ENCODE measurements around the gene TBX21.

Gene TBX21, protein sequence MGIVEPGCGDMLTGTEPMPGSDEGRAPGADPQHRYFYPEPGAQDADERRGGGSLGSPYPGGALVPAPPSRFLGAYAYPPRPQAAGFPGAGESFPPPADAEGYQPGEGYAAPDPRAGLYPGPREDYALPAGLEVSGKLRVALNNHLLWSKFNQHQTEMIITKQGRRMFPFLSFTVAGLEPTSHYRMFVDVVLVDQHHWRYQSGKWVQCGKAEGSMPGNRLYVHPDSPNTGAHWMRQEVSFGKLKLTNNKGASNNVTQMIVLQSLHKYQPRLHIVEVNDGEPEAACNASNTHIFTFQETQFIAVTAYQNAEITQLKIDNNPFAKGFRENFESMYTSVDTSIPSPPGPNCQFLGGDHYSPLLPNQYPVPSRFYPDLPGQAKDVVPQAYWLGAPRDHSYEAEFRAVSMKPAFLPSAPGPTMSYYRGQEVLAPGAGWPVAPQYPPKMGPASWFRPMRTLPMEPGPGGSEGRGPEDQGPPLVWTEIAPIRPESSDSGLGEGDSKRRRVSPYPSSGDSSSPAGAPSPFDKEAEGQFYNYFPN

DNA sequence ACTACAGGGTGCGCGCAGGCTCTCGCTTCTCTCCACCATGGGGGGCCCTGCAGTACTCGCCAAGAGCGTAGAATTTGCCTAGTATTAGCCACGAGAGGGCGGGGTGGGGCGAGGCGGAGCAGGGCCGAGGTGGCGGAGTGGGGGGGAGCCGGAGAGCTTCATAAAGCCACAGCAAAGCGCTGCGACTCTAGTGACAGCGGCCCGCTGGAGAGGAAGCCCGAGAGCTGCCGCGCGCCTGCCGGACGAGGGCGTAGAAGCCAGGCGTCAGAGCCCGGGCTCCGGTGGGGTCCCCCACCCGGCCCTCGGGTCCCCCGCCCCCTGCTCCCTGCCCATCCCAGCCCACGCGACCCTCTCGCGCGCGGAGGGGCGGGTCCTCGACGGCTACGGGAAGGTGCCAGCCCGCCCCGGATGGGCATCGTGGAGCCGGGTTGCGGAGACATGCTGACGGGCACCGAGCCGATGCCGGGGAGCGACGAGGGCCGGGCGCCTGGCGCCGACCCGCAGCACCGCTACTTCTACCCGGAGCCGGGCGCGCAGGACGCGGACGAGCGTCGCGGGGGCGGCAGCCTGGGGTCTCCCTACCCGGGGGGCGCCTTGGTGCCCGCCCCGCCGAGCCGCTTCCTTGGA lies at the start of gene TBX21:
TBX21 (plus strand) TSS at position 190 of the 627 bp plus-strand sequence; CDS start at position 409, 219 bp downstream.
- no peak for DNase-seq

DNA sequence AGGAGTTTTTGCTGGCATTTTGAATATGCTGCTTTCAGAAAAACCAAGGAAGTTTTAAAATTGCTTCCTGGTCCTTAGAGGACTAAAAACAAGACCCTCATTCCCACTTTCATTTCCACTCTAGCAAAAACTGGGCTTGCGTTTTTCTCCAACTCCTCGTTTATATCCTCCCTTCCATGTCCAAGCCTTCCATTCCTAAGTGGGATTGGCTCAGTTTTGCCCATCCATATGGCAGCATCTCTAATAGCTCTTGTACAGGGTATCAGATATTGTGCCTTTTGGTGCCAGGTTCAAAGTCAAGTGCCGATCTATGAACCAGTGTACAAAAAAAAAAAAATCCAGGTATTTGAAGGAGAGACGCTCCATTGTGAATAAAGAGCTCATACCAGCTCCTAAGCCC lies 49.0 kb upstream of the TBX21 start:
- DNase-seq: no peak

DNA sequence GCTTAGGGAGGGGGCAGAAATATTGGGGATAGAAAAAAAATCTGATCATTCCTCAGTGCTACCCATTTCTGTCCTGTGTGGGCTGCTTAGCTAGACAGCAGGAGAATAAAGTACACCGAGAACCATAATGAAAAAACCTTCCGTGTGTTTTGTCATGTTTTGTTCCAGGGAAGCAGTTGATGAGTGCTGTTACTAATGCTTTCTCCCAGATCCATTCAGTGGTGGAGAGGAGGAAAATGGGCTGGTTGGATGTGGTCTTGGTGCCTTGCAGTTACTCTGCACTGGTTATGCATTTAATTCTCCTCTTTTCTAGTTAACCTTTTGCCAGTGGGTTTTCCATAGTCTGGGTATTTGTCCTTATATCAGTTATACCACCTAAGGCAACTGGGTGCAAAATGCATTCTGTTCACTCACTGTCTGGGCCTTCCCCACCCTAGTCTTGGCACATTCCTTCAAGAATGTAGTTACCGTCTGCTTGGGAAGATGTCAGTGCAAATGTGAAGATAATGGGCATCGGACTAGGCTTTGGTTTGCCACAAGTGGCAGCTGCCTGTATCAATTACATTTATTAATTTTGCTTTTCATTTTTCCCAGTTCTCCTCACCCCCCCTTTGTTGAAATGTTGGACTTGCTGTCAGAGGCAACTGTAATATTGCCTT lies 48.4 kb upstream of the TBX21 start:
- DNase-seq: no peak

DNA sequence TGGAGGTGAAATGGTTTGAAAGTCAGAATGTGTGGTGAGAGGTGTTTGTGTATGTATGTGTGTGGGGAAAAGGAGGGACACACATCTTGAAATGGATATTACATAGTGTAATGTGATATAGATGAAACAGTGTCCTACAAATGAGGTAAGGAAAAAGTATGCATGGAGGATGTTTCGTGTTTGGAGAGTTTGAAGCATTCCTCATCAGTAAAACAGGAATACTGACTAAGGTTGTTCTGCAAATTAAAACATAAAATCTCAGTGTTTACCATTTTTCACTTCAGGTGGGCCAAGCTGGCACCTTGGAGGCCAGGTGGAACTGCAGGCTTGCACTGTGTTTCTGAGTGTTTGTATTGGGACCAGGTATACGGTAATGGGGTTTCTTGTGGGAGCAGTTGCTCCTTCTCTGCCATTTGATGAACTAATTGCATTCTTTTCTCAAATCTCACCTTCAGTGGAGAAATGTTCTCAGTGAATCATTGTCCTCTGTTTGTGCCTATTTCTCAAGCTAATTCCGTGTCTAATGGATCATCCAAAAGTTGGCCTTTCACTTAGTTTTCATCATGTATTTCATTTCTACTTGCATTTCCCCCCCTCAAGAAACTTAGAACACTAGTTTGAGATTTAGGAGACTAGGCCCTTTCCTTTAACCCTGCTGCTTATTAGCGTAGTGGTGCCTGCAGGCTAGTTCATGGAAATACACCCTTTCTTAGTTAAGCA lies 47.3 kb upstream of the TBX21 start:
- no peak for DNase-seq

DNA sequence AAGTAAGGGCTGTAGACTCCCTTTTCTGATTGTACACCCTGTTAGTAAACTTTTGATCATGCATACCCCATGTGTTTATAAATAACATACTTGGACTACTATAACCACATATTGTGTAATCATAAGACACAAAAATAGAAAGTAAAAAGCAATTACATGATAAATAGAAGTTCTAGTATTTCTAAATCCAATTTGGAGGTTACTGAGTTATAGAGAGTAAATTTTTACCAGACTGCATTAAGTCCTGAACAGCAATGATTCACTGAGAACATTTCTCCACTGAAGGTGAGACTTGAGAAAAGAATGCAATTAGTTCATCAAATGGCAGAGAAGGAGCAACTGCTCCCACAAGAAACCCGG lies 46.8 kb upstream of the TBX21 start:
- DNase-seq: no peak

DNA sequence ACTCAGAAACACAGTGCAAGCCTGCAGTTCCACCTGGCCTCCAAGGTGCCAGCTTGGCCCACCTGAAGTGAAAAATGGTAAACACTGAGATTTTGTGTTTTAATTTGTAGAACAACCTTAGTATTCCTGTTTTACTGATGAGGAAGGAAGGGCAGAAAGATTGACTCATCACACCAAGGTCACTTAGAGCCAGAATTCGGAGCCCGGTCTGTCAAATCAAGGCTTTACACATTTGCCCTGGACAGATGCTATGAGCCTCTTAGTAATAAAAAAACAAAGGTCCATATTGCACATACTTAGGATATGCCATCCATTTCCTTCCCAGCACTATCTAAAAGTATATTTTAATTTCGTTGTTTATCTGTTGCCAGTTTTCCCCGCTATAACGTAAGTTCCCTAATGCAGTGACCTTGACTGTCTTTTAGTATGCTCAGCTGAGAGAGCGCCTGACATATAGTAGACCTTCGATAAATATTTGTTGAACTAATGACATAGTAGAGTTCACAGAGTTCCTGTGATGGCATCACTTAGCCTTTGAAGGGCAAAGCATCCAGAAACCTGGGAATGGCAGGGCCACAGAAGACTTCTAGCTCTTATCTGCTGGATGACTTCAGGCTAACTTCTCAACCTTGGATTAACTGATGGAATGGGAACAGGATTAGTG lies 46.2 kb upstream of the TBX21 start:
- no peak for DNase-seq

DNA sequence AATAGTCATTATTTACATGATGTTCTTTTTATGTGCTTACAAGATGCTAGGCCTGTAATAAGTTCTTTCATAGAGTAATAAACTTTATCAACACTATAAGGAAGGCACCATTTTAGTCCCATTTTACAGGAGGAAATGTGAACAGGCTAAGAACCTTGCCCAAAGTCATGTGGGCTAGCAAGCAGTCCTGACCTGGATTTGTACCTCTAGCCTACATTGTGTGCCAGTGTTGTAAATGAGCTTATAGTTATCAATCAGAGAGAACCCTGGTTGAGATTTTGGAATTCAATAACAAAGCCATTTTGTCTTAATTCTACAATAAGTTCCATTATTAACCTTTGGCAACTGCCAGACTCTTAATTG lies 45.7 kb upstream of the TBX21 start:
- no peak for DNase-seq

DNA sequence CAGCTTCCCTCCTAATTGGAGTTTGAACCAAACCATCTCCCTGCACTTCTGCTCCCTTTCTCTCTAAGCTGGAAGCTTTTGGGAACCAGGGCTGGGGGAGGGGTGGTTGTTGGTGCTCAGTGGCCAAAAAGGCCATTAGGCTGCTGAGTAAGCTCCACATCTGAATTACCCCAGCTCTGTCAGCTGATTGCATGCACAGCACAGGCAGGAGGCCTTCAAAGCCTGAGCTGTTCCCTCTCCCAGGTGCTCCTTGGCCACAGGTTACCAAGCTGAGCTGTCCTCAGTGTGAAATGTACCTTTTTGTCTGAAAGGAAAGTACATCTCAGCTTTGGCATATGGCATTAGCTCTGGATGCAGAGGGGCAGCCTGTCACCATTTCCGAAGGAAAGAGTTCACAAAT lies 45.3 kb upstream of the TBX21 start:
- peak in 1 of 2 experiments; percentile 3 for DNase-seq

DNA sequence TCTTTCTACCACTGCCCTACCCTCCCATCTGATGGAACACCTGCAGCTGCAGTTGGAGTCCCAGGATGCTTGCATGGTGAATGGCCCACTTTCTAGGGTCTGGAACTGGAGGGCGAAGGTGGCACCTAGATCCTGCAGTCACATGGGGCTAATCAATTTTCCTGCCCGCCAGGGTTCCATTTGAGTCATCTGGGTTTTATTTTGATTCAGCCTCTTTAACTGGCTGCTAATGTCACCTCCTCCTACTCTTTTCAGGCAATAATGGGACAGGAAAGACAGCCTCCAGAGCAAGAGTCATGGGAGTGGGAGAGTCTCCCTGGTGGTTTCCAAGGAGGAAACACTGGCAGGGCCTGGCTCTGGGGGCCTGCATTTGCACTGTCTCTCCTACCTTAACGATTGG lies 42.9 kb upstream of the TBX21 start:
- DNase-seq: no peak

DNA sequence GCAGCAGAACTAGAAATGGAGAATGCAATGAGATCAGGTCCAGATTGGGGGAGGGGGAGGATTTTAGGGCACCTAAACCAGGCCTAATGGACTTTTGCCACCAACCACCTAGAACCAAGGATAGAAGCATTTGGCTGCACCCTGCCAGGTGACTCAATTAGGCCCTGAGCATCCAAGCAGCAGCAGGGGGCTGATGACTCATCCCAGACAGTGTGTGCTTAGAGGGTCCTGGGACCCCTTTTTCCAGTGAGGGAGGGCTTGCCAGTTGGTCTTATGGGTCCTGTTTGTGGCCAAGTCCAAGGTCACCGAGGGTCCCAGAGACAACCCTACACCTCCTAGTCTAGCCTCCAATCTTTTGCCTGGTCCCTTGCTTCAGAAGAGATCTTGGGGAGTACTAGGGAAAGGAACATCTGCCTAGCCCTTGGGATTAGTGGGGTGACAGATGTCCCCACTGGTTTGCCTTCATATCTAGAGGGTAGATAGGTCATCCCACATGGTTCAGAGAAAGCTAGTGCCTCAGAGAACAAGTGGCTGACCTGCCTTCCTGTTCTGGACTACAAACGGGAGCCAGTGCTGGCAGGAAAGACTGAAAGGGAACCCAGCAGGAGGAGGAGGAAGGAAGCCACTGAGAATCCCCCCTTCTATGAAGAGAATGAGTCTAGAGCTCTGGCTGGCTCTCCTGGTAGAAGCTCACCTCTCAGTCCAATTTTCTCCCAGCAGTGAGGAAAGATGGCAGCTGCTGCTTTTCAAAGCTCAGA lies 40.7 kb upstream of the TBX21 start:
- DNase-seq: no peak

DNA sequence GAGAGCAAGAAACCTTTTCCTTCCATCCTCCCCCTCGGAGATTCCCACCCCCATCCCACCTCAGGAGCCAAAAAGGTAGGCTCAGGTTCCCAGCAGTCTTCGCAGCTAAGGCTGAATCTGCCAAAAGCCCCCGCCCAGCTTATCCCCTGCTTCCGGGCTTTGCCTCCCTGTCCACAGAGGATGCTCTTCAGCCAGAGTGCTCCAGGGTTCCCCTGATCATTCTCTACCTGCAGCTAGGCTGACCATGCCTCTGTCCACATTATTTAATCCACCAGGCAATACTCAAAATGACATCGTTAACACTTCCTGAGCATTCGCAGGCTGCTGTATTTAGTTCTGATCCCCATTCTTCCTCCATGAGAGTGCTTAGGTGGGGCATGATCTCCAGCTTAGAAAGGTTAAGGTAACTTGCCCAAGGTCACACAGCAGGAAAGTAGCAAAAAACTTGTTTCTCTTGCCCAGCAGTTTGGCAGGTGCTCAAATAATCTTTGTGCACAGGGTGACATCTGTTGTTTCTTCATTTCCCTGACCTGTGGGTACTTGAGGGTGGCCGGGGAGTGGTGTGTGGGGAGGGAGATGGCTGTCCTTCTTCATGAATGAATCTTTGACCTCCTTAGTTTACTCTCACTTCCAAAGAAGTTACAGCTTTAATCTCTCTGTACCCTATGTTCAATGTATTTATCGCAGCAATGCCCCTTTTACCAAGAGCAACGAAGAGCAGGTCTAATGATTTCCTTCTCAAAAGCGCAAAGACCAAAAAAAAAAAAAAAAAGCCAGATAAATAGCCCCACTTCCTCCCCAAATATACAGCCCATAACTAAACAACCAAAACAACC lies 39.9 kb upstream of the TBX21 start:
- DNase-seq: peak in 1 of 2 experiments; percentile 17

DNA sequence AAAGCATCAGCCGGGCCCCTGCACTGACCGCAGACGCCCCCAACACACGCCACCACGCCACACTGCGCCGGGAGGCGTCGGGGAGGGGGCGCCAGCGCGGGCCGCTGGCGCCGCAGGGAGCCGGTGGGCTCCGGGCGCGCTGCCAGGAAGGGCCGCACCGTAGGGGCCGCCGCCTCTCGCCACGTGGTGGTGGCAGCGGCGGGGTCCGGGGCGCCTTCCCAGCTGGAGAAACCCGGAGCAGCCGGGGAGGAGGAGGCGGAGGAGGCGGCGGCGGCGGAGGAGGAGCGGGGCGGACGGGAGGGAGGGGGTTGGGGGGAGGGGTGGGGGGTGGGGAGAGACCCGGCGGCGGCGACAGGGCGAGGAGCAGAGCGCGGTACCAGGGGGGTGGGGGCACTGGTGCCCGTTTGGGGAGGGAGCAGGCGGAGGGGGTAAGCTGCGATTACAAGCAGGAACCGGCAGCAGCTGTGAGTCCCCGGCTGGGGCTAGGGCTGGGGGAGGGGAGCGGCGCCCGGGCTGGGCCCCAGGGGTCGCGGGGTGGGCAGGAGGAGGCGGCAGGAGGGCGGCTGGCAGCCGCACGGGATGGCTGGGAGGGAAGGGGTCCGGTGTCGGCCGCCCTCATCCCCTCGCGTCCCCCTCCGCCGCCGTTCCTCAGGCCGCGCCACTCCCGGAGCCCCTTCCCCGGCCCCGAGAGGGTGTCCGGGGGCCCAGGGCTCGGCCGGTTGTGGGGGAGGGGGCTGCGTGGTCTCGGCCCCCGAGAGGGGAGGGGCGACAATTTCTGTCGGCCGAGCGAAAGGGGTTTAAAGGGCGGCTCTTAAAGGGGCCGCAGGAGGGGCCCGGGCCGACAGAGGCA lies 39.1 kb upstream of the TBX21 start, which contains the start of gene TBKBP1:
TBKBP1 (plus strand) TSS at position 431 of the 850 bp plus-strand sequence. CDS start 1,952 bp downstream, outside the sequence.
- peak; percentile 57 to 60 for DNase-seq

DNA sequence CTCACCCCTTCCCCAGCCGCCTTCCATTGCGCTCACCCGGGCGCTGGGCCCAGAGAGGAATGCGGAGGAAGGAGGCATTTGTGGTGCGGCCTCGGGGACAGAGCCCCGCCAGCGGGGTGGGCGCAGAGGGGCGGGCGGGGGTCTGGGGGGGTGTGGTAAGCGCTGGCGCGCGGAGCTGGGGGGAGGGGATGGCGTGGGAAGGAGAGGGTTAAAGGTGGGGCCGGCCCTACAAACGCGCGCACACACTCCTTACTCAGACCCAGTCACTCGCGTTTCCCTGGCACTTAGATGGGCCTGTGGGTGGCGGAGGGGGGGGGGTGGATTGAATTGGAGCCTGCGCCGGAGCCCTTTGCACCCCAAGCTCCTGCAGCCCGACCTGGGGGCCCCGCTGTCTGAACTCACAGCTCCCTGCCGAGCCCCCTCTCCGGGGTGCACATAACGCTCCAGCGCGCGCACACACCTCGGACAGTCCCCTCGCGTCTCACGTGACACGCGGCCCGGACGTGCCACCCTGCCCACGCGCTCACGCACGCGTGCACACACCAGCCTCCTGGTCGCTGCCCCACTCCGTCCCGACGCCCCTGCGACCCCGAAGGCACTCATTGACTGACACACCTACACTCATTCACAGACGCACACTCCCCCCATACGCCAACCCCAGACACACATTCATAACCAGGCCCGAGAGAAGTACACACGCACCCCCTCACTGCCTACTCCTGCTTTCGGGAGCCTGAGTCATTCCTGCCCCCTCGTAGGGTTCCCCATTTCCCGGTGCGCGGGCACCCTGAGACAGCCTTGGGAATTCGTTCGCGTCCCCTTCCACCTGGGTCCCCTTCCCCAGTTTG lies 38.2 kb upstream of the TBX21 start:
- peak in 1 of 2 experiments; percentile 34 for DNase-seq

DNA sequence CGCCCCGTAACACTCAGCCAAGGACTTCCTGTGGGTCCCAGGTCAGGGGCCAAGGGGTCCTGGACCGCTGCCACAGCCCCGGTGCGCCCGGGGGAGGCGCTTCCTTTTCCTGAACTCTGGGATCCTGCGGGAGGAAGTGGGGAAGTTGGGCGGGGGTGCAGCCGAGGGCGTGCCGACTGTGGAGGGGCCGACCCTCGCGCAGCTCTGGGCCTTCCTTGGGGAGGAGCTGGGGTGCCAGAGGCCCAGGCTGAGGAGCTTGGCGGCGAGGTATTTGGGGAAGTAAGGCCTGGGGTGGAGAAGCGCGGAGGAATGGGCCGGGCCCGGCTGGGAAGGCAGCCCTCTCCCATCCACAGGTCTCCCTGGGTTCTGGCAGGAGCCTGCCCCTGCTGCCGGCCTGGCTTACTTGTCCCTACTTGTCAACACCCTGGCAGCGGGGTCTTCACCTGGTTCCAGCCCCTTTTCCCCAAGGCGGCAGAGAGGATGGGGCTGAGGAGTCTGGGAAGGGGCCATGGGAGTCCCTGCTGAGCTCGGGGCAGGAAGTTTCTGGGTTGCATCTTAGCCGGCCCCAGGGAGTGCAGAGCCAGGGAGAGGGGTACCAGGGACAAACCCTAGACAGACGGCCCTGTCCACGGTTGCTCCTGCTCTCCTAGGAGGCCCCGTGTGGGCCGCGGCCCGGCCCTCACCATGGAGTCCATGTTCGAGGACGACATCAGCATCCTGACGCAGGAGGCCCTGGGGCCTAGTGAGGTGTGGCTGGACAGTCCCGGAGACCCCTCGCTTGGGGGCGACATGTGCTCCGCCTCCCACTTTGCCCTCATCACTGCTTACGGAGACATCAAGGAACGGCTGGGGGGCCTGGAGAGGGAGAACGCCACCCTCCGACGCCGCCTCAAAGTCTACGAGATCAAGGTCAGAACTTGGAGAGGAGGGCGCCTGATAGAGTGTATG lies 37.3 kb upstream of the TBX21 start:
- DNase-seq: no peak

DNA sequence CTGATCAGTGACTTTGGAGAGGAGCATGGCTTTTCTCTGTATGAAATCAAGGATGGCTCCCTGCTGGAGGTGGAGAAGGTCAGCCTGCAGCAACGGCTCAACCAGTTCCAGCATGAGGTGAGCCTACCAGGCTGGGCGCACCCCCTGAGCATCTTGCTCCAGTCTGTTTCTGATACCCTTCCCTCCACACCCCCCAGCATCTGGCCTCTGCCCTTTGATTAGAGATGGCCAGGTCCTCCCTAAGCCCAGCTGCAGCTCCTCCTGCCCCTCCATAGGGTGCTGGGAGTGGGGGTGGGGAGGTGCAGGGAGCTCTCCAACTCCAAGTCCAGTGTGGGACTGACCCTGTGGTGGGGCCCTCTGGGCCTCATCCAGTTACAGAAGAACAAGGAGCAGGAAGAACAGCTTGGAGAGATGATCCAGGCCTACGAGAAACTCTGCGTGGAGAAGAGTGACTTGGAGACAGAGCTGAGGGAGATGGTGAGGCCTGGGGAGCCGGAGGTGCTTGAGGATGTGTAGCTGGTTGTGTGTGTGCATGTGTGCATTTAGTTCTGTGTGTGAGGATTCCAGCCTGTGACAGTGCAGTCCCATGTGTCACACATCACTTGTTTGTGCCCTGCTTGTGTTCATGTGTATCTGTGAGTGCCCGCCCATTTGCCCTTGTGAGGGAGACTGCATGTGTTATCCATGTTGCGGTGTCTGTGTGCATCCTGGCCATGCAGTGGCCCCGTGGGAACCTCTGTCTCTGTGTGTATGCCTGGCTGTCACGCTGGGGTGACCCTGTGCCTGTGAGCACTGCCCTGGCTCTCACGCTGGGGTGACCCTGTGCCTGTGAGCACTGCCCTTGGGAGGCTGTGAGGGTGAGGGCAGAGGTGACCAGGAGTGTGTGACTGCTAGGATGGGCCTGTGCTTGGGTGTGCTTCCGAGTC lies 36.1 kb upstream of the TBX21 start:
- no peak for DNase-seq

All from SHP77 (cell line).